NCI-H187 (cell line): ENCODE data around the gene SLC15A3.

Experiments used
- DNase-seq, 2 experiments: peaks; one replicate each; lab custom pipeline; 2025; lab: John Stamatoyannopoulos, UW

SLC15A3 gene

GRCh38 chr11:60951904-60952741, at the start of gene SLC15A3:
Gene SLC15A3 (minus strand): TSS chr11:60952176. CDS start chr11:60951551, 625 bp downstream.
- no peak for DNase-seq

GRCh38 chr11:61000426-61000825, 48.5 kb upstream of the SLC15A3 start:
- DNase-seq: no peak

GRCh38 chr11:60996381-60997138, 44.6 kb upstream of the SLC15A3 start:
- no peak for DNase-seq

- no peak for DNase-seq
Measured at GRCh38 chr11:60995798-60996197, 43.8 kb upstream of the SLC15A3 start.

- no peak for DNase-seq
Measured at GRCh38 chr11:60994541-60995080, 42.6 kb upstream of the SLC15A3 start.

- no peak for DNase-seq
Measured at GRCh38 chr11:60993615-60994014, 41.6 kb upstream of the SLC15A3 start.

- no peak for DNase-seq
Measured at GRCh38 chr11:60992842-60993409, 41.0 kb upstream of the SLC15A3 start.

- no peak for DNase-seq
Measured at GRCh38 chr11:60991457-60991856, 39.5 kb upstream of the SLC15A3 start.

GRCh38 chr11:60989093-60989650, 37.2 kb upstream of the SLC15A3 start:
- DNase-seq: no peak

- no peak for DNase-seq
Measured at GRCh38 chr11:60988658-60989057, 36.7 kb upstream of the SLC15A3 start.

GRCh38 chr11:60987577-60988277, 35.8 kb upstream of the SLC15A3 start:
- DNase-seq: no peak

- no peak for DNase-seq
Measured at GRCh38 chr11:60985991-60986915, 34.3 kb upstream of the SLC15A3 start.

GRCh38 chr11:60985501-60985900, 33.5 kb upstream of the SLC15A3 start:
- no peak for DNase-seq

- DNase-seq: no peak
Measured at GRCh38 chr11:60984636-60985035, 32.7 kb upstream of the SLC15A3 start.

- DNase-seq: no peak
Measured at GRCh38 chr11:60984149-60984548, 32.2 kb upstream of the SLC15A3 start.

GRCh38 chr11:60982184-60982583, 30.2 kb upstream of the SLC15A3 start:
- no peak for DNase-seq

- DNase-seq: no peak
Measured at GRCh38 chr11:60981515-60981914, 29.5 kb upstream of the SLC15A3 start.

- DNase-seq: no peak
Measured at GRCh38 chr11:60978546-60979380, 26.8 kb upstream of the SLC15A3 start.

GRCh38 chr11:60977836-60978235, 25.9 kb upstream of the SLC15A3 start:
- DNase-seq: no peak

- no peak for DNase-seq
Measured at GRCh38 chr11:60977224-60977623, 25.2 kb upstream of the SLC15A3 start.
